Measurements from ENCODE around the gene MMEL1.

Gene MMEL1

DNA sequence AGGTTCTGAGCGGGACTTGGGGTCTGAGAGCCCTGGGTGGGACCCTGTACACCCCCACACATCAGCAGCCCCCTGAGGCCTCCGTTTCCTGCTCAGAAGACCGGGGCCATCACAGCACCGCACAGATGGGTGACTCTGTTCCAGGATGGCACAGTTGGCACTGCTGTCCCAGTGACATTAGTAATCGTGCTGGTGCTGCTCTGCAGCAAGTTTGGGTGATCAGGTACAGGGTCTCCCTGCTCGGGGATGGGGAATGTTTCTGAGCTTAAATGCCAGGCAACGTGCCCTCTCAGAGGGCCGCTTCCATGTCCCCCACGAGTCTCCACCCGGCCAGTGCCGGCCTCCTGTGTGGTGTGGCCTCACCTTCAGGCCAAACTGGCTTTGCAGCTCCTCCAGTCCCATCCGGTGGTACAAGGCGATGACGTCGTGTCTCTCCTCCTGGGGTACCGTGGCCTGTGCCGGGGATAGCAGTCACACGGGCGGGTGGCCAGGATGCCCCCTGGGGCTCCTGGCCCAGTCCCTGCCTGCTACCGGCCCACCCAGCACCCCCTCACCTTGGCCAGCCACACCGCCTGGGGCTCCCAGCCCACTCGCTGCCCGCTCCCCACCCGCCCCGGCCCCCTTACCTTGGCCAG is 29.2 kb downstream of the MMEL1 start:
- no peak for DNase-seq

DNA sequence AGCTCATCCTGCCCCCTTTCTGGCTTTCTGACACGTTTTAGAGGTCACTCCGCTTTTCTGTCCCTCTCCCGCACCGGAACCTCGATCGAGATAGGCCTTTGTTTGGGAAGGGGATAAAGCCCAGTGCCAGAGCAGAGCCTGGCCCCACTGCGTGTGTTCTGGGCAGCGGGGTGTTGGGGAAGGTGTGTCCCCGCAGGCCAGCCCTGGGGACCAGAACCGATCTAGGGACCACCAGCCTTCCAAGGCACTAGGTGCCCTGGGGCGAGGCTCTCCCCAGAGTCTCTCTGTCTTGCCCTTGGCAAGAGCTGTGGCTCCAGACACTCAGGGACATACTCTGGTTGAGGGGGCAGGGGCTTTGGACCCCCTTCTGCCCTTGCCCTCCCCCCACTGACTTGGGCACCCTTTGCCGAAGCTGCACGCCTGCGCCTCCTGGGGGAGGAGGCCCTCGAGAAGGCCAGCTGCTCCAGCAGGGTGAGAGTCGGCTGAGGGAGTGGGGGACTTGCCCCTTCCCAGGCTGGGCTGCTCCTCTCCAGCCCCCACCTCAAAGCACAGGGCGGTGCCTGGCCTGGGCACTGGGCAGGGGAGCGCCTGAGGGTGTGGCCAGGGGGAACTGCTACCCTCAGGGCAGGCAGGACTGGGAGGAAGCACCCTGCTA is 29.8 kb downstream of the MMEL1 start:
- DNase-seq, result no peak

DNA sequence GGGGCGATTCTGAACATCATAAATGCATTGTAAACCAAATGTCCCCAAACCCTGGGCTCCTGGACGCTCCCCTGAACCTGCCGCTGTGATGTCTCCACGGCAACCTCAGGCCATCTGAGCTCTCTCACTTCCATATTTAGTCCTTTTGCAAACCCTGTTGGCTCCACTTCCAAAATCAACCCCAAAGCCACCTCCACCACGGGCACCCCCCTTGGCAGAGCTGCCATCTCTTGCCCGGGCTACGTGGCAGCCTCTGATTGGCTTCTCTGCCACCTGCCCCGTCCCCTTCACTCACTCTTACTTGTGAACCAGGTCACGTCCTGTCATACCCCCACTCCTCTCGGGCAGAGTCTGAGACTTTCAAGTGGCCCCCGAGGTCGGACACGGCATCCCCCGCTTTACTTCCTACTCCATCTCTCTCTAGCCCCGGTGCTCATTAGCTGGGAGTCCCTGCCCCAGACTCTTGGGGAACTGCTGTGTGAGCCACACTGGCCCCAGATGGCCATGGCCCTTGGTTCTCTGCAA is 30.4 kb downstream of the MMEL1 start:
- no peak for DNase-seq

DNA sequence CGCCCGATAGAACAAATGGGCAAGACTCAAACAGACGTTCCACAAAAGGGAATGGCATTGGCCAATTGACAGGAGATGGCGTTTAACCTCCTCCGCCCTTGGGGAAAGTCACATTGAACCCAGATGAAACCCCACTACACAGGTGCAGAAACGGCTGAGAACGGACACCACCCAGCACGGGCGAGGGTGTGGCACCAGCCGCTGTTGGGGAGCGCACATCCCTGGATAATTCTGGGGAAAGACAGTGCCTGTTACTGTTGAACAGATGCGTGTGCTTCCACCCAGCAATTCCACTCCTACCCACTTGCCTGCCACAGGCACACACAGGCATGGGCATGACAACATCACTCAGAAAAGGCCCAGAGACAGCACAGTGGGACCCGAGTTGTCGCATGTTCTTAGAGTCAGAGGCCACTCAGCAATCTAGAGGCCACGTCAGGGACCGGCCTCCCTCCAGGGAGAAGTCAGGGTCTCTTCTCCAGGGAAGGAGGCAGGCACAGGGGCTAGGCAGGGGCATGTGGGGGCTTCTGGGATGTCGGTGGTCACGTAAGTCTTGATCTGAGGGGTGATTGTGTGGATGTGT is 31.0 kb downstream of the MMEL1 start:
- DNase-seq, result no peak

DNA sequence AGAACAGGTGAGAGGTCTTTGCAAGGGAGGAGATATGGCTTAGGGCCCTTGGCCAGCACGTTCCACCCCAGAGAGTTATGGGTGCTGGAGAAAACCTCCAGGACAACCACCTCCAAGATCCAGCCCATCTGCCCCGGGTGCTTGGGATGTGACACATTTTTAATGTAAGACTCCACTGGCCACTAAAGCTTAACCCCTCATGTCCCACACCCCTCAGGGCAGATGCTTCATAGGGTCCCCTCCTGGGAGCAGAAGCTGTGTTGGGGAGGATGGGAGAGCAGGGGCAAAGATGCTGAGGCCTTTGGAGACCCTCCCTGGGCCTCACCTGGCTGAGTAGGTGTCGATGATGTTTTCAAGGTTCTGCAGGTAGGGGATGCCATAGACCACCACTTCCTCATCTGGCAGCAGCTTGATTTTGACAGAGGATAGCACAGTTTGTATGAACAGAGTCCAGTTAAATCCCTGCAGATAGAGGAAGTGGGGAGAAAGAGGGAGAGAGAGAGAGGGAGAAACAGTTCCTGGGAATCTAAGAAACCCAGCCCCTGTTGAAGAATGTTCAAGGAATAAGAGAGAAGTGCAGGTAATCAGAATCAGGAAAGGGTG is 34.4 kb downstream of the MMEL1 start:
- no peak for DNase-seq

DNA sequence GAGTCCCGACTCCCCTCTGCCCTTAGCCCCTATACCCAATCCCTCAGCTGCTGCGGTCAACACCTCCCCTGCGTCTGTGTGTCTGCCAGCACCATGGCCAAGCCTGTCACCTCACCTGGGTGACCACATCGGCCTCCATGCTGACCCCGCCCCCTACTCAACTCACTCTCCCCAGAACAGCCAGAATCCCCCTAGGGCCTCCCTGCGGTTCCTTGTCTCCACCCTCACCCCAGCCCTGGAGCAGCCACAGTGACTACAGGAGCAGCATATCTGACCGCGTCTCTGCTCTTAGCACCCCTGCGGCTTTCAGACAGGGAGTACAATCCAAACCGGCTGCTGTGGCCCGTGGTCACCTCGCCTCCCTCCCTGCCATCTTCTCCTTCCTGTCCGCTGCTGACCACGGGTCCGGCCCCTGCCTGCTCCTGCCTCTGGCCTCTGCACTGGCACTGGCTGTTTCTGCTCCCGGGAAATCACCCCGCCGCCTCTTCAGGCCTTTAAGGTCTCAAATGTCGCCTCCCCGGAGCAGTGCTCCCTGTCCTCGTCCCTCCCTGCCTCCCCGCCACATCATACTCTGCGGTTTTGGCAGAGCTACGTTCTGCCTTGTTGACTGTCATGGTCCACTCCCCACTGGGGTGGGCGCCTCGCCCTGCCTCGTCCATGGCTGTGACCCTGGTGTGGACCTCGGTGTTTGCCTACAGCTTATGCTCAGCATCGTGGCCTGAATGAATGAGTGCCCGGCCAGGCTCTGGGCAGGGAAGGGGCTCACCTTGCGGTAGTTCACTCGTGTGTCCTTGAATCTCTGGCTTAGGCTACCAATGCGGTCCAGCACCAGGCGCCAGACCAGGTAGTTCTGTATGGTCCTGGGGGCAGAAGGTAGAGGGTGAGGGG is 35.1 kb downstream of the MMEL1 start:
- DNase-seq, result no peak

DNA sequence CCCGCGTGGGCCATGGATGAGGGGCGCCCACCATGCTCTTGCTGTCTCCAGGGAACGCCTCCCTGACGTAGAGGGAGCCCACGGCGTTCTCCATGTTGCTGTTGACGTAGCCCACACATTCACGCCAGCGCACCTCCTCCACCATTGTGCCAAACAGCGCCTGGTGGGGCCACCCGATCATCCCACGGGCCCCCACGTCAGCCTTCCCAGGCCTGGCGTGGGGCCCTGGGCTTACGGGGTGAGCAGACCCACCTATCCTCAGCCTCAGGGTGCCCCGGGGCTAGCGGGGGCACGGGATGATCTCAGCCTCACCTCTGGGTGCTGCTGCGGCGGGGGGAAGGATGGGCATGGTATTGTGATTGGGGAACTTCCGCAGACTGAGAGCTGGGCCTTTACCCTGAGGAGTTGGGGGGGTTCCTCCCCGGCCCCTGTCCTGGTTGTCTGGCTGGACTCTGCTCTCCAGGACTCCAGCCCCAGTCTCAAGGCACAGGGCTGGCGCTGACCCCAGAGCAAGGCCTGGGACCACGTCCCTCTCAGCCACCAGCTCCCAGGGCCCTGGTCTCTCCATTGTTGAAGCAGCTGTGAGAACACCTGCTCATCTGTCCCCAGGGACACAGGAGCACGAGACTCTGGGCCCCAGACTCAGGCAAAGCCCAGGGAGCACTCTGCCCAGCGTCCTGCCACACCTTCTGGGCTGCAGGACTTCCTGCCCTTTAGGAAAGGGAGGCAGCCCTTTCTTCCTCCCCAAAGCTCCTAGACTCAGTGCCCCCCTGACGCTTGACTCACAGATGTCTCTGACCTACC is 36.1 kb downstream of the MMEL1 start:
- DNase-seq, result peak; percentile 92

DNA sequence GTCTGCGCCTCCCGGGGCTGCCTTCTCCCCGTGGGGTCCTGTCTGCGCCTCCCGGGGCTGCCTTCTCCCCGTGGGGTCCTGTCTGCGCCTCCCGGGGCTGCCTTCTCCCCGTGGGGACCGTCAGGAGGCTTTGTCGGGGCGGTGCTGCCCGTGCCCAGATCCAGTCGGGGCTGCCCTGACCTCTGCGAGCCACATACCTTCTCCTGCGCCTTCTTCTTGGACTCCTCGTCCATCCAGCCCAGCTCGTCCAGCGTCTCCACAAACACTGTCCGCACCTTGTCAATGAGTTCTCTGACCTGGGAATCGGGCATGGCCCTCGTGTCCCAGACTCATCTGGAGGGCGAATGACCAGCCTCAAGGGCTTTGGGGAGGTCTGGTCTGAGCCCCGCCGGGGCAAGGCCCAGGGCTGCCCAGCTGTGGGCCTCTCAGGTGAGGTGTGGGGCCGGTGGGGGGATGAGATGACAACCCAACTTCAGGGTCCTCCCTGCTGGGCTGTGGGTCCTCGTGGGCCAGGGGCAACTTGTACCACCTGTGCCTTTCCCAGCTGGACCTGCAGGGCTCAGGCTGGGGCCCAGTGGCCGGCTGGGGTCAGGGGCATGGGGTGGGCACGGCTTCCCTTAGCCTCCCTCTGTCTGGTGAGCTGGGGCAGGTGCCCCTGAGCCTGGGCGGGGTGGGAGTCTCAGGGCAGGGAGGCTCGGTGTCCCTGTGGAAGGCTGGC is 36.8 kb downstream of the MMEL1 start:
- no peak for DNase-seq

DNA sequence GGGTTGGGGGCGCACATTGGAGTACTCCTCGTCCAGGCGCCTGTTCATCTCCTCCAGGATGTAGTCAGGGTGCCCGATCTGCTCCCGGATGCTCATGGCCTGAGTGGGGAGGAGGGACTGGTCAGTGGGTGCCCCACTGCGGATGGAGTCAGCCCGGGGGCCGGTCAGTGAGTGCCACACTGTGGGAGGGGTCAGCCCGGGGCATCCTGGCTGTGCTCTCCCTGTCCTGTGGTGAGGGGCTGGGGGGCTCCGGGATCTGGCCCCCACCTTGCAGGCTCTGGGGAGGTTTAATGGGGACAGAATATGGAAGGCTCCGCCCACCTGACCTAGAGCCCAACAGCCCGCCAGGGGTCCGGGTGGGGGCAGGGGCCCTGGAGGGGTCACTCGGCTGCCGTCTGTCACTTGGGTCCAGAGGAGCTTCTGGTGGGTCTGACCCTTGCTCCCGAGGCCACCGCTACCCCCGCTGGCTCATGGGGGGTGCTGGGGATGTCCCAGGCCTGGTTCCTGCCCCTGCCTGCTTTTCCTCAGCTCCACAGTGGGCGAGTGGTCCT is 37.5 kb downstream of the MMEL1 start:
- DNase-seq, result no peak

DNA sequence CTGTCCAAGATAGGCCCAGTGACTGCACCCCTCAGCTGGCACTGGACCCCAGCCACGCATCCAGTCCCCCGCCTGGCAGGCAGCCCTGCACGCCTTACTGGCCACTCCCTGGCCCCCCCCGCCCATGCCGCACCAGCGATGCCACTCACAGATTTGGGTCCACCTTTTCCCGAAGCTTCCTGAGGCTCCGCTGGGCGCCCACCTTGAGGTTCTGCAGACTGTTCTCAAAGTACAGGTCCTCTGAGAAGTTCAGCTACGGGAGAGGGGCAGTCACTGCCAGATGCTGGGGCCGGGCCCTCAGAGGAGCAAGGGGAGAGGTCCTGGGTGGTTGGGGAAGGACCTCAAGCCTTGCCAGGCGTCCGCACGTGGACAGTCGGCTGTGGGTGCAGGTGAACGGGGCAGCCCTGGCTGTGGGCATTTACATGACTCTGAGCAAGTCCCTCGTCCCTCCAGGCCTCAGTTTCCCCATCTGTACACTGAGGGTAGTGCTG is 38.1 kb downstream of the MMEL1 start:
- no peak for DNase-seq

DNA sequence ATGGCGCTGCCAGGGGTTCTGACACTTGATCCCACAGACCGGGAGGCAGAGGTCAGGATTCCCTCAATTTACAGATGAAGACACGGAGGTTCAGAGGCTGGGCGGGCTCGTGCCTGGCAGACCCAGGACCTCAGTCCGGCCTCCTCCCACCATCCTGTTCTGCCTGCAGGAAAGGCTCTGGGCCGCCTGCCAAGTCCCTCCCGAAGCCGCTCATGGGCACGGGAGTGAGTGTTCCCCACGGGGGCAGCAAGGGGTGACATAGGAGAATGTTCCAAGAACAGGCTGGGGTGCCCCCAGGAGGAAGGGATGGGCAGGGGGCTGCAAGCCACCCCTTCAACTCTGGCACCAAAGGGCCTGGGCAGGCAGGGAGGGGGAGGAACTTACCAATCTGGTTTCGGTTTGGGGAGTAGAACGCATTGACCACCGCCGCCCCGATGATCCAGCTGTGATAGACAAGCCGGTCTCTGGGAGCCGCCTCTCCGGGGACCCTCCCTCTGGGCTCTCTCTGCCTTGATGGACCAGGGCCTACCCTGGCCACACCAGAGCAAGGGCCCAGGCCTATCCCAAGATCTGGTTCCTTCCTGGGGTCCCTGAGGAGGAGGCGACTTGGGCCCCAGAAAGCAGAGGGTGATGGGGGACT is 38.7 kb downstream of the MMEL1 start:
- DNase-seq, result peak; percentile 64

DNA sequence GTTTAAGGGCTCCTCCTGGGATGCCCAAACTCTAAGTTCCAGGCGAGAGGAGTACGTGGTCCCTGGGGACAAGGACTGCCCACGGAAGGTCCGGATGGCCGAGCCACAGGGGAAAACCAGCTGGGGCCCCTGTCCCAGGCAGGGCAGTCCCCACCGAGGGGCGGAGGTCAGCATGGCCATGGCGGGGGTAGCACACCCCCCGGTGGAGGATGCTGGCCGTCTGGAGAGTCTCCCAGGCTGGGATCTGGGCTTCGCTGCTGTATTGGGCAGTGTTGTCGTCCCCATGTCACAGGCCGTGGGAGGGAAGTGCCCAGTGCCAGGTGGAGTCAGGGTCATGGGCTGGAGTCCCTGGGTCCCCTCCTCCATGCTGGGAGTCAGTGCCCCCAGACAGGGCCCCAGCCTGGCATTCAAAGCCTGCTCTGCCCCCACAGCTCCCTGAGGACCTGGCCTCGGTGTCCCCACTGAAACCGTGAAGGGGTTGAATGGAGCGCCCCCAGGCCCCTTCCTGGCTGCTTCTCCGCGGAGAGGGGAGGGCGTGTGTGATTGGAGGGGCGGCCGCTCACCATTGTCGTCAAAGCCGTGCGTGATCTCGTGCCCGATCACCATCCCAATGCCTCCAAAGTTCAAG is 39.5 kb downstream of the MMEL1 start:
- no peak for DNase-seq

DNA sequence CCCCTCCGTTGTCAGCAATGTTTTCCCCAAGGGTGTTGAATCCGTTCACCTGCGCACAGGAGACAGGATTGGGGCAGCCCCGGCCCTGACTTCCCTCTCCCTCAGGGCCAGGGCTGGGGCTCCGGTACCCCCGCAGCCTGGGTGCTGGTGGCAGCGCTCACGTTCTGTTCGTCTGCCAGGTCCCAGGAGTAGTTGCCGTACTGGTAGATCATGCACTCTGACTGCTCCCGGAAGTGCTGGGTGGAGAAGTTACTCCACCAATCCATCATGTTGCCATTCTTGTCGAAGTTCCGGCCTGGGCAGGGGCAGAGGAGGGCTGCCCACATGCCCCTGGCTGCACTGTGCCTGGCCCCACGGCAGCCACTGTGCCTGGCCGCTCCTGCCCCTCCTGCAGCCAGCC is 40.1 kb downstream of the MMEL1 start:
- peak; percentile 71 for DNase-seq

DNA sequence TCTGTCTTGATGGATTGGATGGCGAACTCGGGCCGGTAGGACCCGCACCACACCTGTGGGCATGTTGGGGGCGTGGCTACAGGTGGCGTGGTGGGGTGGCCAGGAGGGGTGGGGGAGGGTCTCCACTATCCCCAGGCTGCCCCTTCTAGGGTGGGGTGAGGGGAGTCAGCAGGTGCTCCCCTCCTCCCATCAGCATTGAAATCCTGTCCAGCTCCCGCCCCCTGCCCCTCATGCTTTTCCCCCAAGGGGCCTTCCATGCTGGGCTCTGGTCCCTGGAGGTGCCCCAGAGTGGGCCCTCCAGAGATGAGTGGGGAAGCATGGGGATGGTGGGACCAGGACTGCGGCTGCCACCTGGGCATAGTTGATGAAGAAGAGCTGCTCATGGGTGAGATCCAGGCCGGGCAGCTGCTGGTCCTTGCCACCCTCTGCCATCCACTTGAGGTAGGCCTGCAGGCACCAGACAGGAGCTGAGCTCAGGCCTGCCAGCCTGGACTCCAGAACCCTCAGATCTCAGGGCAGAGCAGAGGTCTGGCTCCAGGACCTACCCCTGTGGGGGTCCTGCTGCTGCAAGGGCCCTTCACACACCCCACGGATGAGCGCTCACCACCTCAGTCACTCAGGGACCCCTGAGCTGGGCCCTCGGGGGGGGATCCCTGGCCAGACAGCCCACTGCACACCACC is 41.1 kb downstream of the MMEL1 start:
- no peak for DNase-seq

DNA sequence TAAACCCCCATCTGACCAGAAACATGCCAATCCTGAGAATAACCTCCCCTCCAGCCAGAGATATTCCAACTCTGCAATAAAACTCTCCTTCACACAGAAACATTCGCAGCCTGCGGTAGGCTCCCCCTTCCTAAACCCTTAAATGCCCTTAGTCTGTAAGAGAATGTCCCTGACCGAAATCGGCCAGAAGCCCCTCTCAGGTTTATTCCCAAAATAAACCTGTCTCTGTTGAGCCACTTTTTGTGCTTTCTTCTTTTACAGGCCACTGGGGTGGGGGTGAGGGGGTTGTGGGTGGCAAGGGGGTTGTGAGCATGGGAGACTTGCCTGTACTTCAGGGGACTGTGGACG is 41.6 kb downstream of the MMEL1 start:
- DNase-seq, result no peak

DNA sequence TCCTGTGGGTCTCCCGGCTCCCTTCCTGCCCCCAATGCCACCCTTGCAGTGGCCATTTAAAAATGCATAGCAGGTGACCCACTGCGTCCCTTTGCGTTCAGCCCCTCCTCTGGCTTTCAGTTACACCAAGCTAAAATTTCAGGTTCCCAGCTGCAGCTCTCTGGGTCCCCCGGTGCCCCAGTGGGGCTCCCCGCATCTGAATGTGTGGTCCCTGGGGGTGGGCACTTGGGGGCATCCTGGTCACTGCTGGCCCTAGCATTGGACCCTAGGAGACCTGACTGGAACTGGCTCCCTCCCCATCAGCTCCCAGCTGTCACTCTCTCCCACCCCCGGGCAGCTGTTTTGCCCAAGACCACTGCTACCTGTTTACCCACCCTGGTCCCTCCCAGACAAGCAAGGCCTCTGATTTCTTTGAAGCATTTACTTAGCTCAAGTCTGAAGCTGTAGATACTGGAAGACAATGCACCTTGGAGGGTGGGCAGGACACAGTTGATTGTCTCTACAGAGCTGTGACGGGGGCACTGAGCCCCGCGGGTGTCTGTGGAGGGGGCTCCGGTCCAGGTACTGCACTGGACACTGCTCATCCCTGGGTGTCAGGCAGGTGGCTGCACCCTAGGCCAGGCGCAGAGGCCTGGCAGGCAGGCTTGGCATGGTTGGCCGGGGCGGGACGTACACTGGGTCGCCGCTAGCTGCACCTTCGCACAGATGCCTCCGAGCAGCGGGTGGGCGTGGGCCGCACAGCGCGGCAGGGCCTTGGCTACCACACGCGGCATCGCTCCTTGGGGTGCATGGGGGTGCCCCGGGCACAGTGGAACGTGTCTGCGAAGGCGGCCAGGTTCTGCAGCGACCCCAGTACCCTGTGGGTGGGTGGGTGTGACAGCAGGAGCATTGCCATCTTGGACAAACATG is 42.3 kb downstream of the MMEL1 start:
- DNase-seq, result no peak

DNA sequence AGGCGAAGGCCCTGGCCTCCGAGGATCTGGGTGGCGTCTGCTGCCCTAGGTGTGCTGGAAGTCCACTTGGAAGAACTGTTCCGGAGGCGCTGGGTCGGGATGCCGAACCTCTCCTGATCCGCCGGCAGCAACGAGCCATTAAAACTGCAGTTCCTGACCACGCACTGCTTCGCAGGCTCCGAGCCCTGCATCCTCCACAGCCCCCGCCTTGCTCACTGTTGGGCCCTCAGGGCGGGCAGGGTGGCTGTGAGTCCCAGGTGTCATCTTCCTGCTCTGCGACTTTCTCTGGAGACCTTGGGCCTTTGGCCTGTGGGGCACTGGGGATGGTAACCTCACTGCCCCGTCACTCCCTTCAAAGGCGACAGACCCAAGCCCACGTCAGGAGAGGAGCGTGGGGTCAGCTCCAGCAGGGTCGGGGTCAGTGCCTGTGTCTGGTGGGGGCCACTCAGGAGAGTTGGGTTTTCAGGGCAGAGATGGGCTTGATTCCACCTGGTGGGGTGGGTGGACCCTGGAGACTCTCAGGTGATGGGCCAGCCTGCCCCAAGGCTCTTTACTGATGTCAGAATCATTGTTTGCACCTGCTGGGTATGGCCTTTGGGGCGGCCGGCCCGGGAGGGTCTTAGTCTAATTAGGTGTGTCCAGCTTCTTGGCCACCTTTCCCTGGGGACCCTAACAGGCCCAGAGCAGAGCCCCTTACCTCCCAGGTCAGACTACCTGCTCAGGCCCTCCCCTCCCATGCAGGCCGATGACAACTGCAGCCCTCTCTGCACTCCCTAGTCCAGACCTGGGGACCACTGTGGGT is 43.2 kb downstream of the MMEL1 start:
- DNase-seq, result no peak
